K562 (cell line): ENCODE measurements around the gene DLL4. TPM values are rescaled to one million over a fixed set of nuclear protein-coding genes. Genes with fewer than 3 reads are reported as not detected.
A peak's percentile ranks its signal among the peaks of the same experiment; 100 is the strongest.

ENCODE experiments used
- CBFA2T3 ChIP-seq: fragments of 450-650 bp; IDR thresholded peaks from 2 replicates; pipeline ENCODE4 v1.6.1; 2017
- CREM ChIP-seq: IDR thresholded peaks from 2 replicates; pipeline ENCODE4 v1.6.1; 2014; ENCODE audit warnings: antibody characterized with exemption, low read depth
- DPF2 ChIP-seq: fragments of 450-650 bp; IDR thresholded peaks from 2 replicates; pipeline ENCODE4 v1.6.1; 2016
- HDAC1 ChIP-seq, 2 experiments: fragments of 450-650 bp; IDR thresholded peaks; 2 replicates each; pipeline ENCODE4 v1.6.1; 2016 to 2017; ENCODE audit warnings: inconsistent platforms in 1 of 2, mild to moderate bottlenecking in 1 of 2, moderate library complexity in 1 of 2
- KAT7 ChIP-seq: sonication (generic); formaldehyde crosslinking; IDR thresholded peaks from 2 replicates; pipeline ENCODE4 v1.8.0; 2022; ENCODE audit warnings: missing genetic modification reagents, mild to moderate bottlenecking, borderline replicate concordance
- NR2C2 ChIP-seq, 2 experiments: fragments of 200-800 bp in 1 of 2; sonication (Bioruptor generic) in 1 of 2; sonication (generic) in 1 of 2; formaldehyde crosslinking in 1 of 2; IDR thresholded peaks; 2 replicates each; pipeline versions ENCODE4 v1.6.1 to v1.8.0; 2016 to 2022; ENCODE audit warnings: mild to moderate bottlenecking in 1 of 2, missing compliant biosample characterization in 1 of 2, missing genetic modification characterization in 1 of 2, missing genetic modification reagents in 1 of 2
- OTX1 ChIP-seq: fragments of 450-650 bp; formaldehyde crosslinking; IDR thresholded peaks from 2 replicates; pipeline ENCODE4 v1.4.0; 2022; ENCODE audit warnings: mild to moderate bottlenecking
- PREB ChIP-seq: sonication (generic); formaldehyde crosslinking; IDR thresholded peaks from 2 replicates; pipeline ENCODE4 v1.8.1; 2023; ENCODE audit warnings: mild to moderate bottlenecking, missing genetic modification reagents
- PRPF4 ChIP-seq: fragments of 200-400 bp; formaldehyde crosslinking; IDR thresholded peaks from one replicate; pipeline ENCODE4 v1.6.1; 2017; ENCODE audit warnings: low read length, low read depth, mild to moderate bottlenecking; ENCODE audit not compliant: insufficient read depth, poor library complexity, severe bottlenecking
- PURB ChIP-seq: sonication (generic); formaldehyde crosslinking; IDR thresholded peaks from 2 replicates; pipeline ENCODE4 v1.9.0; 2021; ENCODE audit warnings: low read depth, mild to moderate bottlenecking, missing genetic modification reagents
- PYGO2 ChIP-seq: fragments of 450-650 bp; IDR thresholded peaks from 2 replicates; pipeline ENCODE4 v1.6.1; 2016; ENCODE audit warnings: mild to moderate bottlenecking, missing genetic modification characterization, moderate library complexity, missing compliant biosample characterization
- ZEB2 ChIP-seq: fragments of 450-650 bp; IDR thresholded peaks from 2 replicates; pipeline ENCODE4 v1.6.1; 2016
- ZNF232 ChIP-seq: sonication (generic); formaldehyde crosslinking; IDR thresholded peaks from 2 replicates; pipeline ENCODE4 v1.8.0; 2022; ENCODE audit warnings: mild to moderate bottlenecking, missing genetic modification reagents
- ZNF3 ChIP-seq: fragments of 250-450 bp; sonication (Bioruptor Pico); IDR thresholded peaks from 2 replicates; pipeline ENCODE4 v1.5.0; 2021; ENCODE audit warnings: mild to moderate bottlenecking, moderate library complexity
- ZNF324 ChIP-seq: fragments of 250-450 bp; sonication (Bioruptor Pico); IDR thresholded peaks from 2 replicates; pipeline ENCODE4 v1.4.0; 2020; ENCODE audit warnings: mild to moderate bottlenecking
- ZNF41 ChIP-seq: fragments of 250-450 bp; sonication (Bioruptor Pico); conservative IDR thresholded peaks from 2 replicates; pipeline ENCODE4 v1.4.0; 2020; ENCODE audit warnings: mild to moderate bottlenecking
- polyA plus RNA-seq, 8 experiments: library from polyadenylated mRNA; depleted of rRNA in 4 of 8; stranded (reverse) in 5 of 8; unstranded in 3 of 8; fragments of >200 nt; fragmentation: Nextera tagmentation in 2 of 8; fragmentation: Illumina TruSeq in 1 of 8; extraction: Ambion mirVana in 2 of 8; extraction: Trizol in 1 of 8; gene quantifications; 2 replicates each; pipeline versions ENCODE4 v1.2.1 to v1.2.3, GENCODE V29; 2011 to 2014; ENCODE audit warnings: inconsistent platforms in 1 of 8, missing spikeins in 1 of 8
- total RNA-seq, 7 experiments: library from RNA; depleted of rRNA in 6 of 7; stranded (reverse); fragments of >200 nt in 6 of 7; fragmentation: Illumina TruSeq in 2 of 7; extraction: Trizol in 2 of 7; gene quantifications; 2 replicates each; pipeline versions ENCODE4 v1.2.1 to v1.2.3, GENCODE V29; 2011 to 2021; ENCODE audit warnings: low replicate concordance in 1 of 7
- TF ChIP-seq, protein P1 (sequence below): sonication (generic); formaldehyde crosslinking; IDR thresholded peaks from 2 replicates; pipeline ENCODE4 v1.8.1; 2023; ENCODE audit warnings: mild to moderate bottlenecking, missing genetic modification reagents
- TF ChIP-seq, protein P2 (sequence below): IDR thresholded peaks from 2 replicates; pipeline ENCODE4 v1.6.1; 2011; ENCODE audit warnings: borderline replicate concordance, low read depth, mild to moderate bottlenecking, moderate library complexity, low read length; ENCODE audit not compliant: insufficient read depth, poor library complexity, severe bottlenecking
- TF ChIP-seq, protein P3 (sequence below), 3 experiments: fragments of 200-800 bp in 1 of 3; fragments of 250-450 bp in 1 of 3; fragments of 450-650 bp in 1 of 3; sonication (Bioruptor Pico) in 1 of 3; sonication (Bioruptor generic) in 1 of 3; formaldehyde crosslinking in 1 of 3; IDR thresholded peaks; 2 replicates each; pipeline versions ENCODE4 v1.6.1 to v1.8.0; 2016 to 2022; ENCODE audit warnings: mild to moderate bottlenecking in 2 of 3, missing genetic modification characterization in 2 of 3, missing compliant biosample characterization in 1 of 3, moderate library complexity in 1 of 3

DLL4 gene
- total and polyA plus RNA-seq, 9 of the 15 experiments (the other 6 are each of a cell fraction or from before 2014, with no cell fraction given): 0.04 to 1.1 (median 0.41) TPM; not detected in 1

- peak; percentile 62 for TF ChIP-seq CREM
- TF ChIP-seq, protein P1, sequence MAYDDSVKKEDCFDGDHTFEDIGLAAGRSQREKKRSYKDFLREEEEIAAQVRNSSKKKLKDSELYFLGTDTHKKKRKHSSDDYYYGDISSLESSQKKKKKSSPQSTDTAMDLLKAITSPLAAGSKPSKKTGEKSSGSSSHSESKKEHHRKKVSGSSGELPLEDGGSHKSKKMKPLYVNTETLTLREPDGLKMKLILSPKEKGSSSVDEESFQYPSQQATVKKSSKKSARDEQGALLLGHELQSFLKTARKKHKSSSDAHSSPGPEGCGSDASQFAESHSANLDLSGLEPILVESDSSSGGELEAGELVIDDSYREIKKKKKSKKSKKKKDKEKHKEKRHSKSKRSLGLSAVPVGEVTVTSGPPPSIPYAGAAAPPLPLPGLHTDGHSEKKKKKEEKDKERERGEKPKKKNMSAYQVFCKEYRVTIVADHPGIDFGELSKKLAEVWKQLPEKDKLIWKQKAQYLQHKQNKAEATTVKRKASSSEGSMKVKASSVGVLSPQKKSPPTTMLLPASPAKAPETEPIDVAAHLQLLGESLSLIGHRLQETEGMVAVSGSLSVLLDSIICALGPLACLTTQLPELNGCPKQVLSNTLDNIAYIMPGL: peak; percentile 63
- no peak for TF ChIP-seq PREB
- TF ChIP-seq KAT7 (CRISPR knock-in tag): no peak
- TF ChIP-seq, protein P2, sequence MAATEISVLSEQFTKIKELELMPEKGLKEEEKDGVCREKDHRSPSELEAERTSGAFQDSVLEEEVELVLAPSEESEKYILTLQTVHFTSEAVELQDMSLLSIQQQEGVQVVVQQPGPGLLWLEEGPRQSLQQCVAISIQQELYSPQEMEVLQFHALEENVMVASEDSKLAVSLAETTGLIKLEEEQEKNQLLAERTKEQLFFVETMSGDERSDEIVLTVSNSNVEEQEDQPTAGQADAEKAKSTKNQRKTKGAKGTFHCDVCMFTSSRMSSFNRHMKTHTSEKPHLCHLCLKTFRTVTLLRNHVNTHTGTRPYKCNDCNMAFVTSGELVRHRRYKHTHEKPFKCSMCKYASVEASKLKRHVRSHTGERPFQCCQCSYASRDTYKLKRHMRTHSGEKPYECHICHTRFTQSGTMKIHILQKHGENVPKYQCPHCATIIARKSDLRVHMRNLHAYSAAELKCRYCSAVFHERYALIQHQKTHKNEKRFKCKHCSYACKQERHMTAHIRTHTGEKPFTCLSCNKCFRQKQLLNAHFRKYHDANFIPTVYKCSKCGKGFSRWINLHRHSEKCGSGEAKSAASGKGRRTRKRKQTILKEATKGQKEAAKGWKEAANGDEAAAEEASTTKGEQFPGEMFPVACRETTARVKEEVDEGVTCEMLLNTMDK: peak; percentile 82
- TF ChIP-seq ZEB2: no peak
- TF ChIP-seq NR2C2 (CRISPR knock-in tag; IDR thresholded peaks at IDR 0.05): no peak
- peak; percentile 85 for TF ChIP-seq NR2C2 (tag; IDR thresholded peaks at IDR 0.05)
- TF ChIP-seq ZNF41: no peak
- no peak for TF ChIP-seq PRPF4
- no peak; a peak in 2 of 4 replicates for TF ChIP-seq HDAC1 (IDR thresholded peaks at IDR 0.05)
- peak; percentile 62 for TF ChIP-seq DPF2
- no peak for TF ChIP-seq ZNF324 (CRISPR knock-in tag)
- TF ChIP-seq, protein P3, sequence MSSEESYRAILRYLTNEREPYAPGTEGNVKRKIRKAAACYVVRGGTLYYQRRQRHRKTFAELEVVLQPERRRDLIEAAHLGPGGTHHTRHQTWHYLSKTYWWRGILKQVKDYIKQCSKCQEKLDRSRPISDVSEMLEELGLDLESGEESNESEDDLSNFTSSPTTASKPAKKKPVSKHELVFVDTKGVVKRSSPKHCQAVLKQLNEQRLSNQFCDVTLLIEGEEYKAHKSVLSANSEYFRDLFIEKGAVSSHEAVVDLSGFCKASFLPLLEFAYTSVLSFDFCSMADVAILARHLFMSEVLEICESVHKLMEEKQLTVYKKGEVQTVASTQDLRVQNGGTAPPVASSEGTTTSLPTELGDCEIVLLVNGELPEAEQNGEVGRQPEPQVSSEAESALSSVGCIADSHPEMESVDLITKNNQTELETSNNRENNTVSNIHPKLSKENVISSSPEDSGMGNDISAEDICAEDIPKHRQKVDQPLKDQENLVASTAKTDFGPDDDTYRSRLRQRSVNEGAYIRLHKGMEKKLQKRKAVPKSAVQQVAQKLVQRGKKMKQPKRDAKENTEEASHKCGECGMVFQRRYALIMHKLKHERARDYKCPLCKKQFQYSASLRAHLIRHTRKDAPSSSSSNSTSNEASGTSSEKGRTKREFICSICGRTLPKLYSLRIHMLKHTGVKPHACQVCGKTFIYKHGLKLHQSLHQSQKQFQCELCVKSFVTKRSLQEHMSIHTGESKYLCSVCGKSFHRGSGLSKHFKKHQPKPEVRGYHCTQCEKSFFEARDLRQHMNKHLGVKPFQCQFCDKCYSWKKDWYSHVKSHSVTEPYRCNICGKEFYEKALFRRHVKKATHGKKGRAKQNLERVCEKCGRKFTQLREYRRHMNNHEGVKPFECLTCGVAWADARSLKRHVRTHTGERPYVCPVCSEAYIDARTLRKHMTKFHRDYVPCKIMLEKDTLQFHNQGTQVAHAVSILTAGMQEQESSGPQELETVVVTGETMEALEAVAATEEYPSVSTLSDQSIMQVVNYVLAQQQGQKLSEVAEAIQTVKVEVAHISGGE (CRISPR knock-in tag; IDR thresholded peaks at IDR 0.05): 0 out of 6 replicates have a peak, but pooled peaks of 1 of the 3 experiments have one; percentile 6
- TF ChIP-seq PURB (CRISPR knock-in tag): no peak
- TF ChIP-seq OTX1 (CRISPR knock-in tag): peak; percentile 68; the same call in 1 of the 2 replicates
- TF ChIP-seq ZNF3 (CRISPR knock-in tag): no peak
- no peak for TF ChIP-seq PYGO2 (tag)
- peak; percentile 87; the same call in 1 of the 2 replicates for TF ChIP-seq ZNF232 (CRISPR knock-in tag)
- peak; percentile 26; the same call in 1 of the 2 replicates for TF ChIP-seq CBFA2T3
These were observed 34.3 kb upstream of the DLL4 start (continued) for GRCh38 chr15:40894681-40895448.
